Testis (tissue), 2 donors: ENCODE data around the gene SCRN1.

ENCODE experiments used
- CTCF ChIP-seq, 3 experiments: fragments of 450-650 bp in 2 of 3; fragments of 200-600 bp in 1 of 3; sonication (generic) in 1 of 3; IDR thresholded peaks; one replicate each; pipeline ENCODE4 v1.5.1; 2016 to 2019; ENCODE audit warnings: antibody characterized with exemption in 3 of 3, mild to moderate bottlenecking in 2 of 3, moderate library complexity in 1 of 3
- POLR2A ChIP-seq: fragments of 450-650 bp; IDR thresholded peaks from one replicate; pipeline ENCODE4 v1.6.1; 2017; ENCODE audit warnings: antibody characterized with exemption, mild to moderate bottlenecking, moderate library complexity

DNA sequence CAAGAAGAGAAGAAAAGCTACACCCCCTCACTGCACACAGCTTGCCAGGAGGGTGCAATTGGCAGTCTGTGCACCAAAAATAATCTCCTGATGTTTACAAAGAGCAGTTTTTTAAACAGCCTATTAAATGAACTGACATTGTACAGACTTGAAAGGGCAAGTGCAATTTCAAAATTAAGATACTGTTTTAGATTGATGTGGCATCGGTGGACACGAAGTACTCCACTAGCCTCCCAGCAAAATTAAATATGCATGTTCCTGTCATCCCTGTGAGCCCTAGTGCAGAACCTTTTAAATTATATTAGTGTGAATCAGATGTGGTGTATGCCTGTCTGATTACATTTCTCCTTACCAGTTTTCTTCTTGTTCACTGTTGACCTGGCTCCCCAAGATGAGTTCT lies 95.3 kb downstream of the SCRN1 start:
- no peak for TF ChIP-seq CTCF (IDR thresholded peaks at IDR 0.05)
- no peak for TF ChIP-seq POLR2A
